Stimulated activated CD4-positive, alpha-beta T cell treated with anti-CD3 and anti-CD28 coated beads, Interleukin-12 subunit alpha, Interleukin-12 subunit beta, amount 100 ng/mL, for 4 hours (primary cell): ENCODE results near the gene EHD4.
A peak's percentile ranks its signal among the peaks of the same experiment; 100 is the strongest.

ENCODE experiments used
- DNase-seq: peaks from one replicate; pipeline ENCODE4 v3.0.0-alpha.2; 2020

EHD4 gene

GRCh38 chr15:41892621-41893421, 79.5 kb downstream of the EHD4 start:
- peak; percentile 10 for DNase-seq

GRCh38 chr15:41891946-41892345, 80.4 kb downstream of the EHD4 start:
- DNase-seq: no peak

- no peak for DNase-seq
Measured at GRCh38 chr15:41891226-41891625, 81.1 kb downstream of the EHD4 start.

GRCh38 chr15:41890050-41890690, 82.2 kb downstream of the EHD4 start:
- DNase-seq: no peak

GRCh38 chr15:41888662-41889253, 83.6 kb downstream of the EHD4 start:
- no peak for DNase-seq

- no peak for DNase-seq
Measured at GRCh38 chr15:41887893-41888292, 84.5 kb downstream of the EHD4 start.

- DNase-seq: no peak
Measured at GRCh38 chr15:41887161-41887560, 85.2 kb downstream of the EHD4 start.

- DNase-seq: no peak
Measured at GRCh38 chr15:41886741-41887140, 85.6 kb downstream of the EHD4 start.

GRCh38 chr15:41885841-41886240, 86.5 kb downstream of the EHD4 start:
- DNase-seq: no peak

GRCh38 chr15:41885321-41885720, 87.0 kb downstream of the EHD4 start:
- DNase-seq: no peak

GRCh38 chr15:41884458-41884857, 87.9 kb downstream of the EHD4 start:
- no peak for DNase-seq

- DNase-seq: no peak
Measured at GRCh38 chr15:41883484-41883825, 88.9 kb downstream of the EHD4 start.

- DNase-seq: no peak
Measured at GRCh38 chr15:41882689-41883483, 89.5 kb downstream of the EHD4 start.

- no peak for DNase-seq
Measured at GRCh38 chr15:41881920-41882688, 90.3 kb downstream of the EHD4 start.

- DNase-seq: no peak
Measured at GRCh38 chr15:41881550-41881919, 90.8 kb downstream of the EHD4 start.

GRCh38 chr15:41881086-41881485, 91.3 kb downstream of the EHD4 start:
- no peak for DNase-seq

GRCh38 chr15:41880156-41880877, 92.0 kb downstream of the EHD4 start:
- no peak for DNase-seq

GRCh38 chr15:41879321-41879845, 93.0 kb downstream of the EHD4 start:
- no peak for DNase-seq

- no peak for DNase-seq
Measured at GRCh38 chr15:41878355-41878699, 94.0 kb downstream of the EHD4 start.

GRCh38 chr15:41877631-41878354, 94.6 kb downstream of the EHD4 start:
- no peak for DNase-seq

GRCh38 chr15:41876689-41877088, 95.7 kb downstream of the EHD4 start:
- no peak for DNase-seq
